Measurements from ENCODE around the gene FRG2.
"Not testable (repeated sequence)": the region's sequence is repeated elsewhere in the genome, so short reads cannot be mapped to it uniquely, and the experiment has no call there.

FRG2 gene

DNA sequence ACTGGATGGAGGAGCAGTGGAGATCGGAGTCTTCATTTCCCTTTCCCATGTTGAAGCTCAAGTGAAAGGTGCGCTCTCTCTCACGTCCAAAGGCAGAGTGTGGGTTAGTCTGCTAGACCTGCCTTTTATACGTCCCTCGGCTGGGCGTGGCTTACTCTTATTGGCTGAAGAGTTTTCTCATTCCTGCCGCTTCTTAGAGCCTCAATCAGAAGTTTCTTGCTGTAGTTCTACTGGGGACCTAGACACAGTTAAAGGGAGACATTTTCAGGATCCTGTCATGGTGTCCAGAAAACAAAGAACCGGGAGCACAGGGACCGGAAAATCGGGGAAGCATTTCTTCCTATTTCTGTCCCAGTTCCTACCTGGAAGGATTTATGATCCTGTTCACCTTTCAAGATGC, at the start of gene FRG2:
Gene FRG2 (minus strand): TSS at position 101 of the 400 bp plus-strand sequence. CDS start 52 bp downstream, at position 49.
- not testable (repeated sequence) for DNase-seq

- not testable (repeated sequence) for DNase-seq
These were observed 41.3 kb upstream of the FRG2 start for GRCh38 chr4:190068351-190068750.

DNA sequence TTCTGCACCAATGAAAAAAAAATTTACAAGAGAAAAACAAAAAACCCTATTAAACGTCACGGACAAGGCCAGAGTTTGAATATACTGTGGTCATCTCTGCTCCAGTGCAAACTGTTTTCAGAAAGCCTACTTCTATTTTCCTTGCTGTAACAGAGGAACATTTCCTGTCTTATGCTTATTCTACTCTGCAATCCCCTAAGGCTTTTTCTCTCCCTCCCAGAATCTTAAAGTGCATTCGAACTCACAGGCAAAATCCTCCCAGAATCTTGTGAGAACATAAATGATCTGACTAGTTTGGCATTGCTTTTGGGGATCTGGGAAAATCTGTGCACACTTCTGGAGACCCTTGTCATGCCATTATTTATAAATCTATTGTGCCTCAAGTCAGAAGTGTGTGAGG, 37.7 kb upstream of the FRG2 start:
- DNase-seq = not testable (repeated sequence)

DNA sequence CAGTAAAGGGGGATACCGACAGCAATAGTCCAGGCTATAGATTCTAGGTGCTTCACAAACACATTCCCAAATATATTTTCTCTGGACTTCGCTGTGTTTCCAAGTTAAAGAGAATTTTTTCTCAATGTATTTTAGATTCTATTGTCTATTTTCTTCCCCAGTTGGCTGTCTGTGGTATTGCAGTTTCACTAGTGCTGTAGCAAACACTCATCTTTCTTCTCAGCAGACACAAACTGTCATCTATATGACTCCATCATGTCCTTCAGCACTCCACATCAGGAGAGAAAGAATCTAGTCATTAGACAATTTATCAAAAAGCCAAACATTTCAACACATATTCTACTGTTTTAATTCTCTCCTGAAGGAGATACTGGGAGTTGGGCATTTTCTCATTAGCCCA, 37.3 kb upstream of the FRG2 start, which contains the start of gene DBET:
Gene DBET (plus strand): TSS at position 161 of the 400 bp plus-strand sequence.
- DNase-seq = not testable (repeated sequence)

GRCh38 chr4:190058997-190059396, 31.9 kb upstream of the FRG2 start:
- DNase-seq = not testable (repeated sequence)

DNA sequence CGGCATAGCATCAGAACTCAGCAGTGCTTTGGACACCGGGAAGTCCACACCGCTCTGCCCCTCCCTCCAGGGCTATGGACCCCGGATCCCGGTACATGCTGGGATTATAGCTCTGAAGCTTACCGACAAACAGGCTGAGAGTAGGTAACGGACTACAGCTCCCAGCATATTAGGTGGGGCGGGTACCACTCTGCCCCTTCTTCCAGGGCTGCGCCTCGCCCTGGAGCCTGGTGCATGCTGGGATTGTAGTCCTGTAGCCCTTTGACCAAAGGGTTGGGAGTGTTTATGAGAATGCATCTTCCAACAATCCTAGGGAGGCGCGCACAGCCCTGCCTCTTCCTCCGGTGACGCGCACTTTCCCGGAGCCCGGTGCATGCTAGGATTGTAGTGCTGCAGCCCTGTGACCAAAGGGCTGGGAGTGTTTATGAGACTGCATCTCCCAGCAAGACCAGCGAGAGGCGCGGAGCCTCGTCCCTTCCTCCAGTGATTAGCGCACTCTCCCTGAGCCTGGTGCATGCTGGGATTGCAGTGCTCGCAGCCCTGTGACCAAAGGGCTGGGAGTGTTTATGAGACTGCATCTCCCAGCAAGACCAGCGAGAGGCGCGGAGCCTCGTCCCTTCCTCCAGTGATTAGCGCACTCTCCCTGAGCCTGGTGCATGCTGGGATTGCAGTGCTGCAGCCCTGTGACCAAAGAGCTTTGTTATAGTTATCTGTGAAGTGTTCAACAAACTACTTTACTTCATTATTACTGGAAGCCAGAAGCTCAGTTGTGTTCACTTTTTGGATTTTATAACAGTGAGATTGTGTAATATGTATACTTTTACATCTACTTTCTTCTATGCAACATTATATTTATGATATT, 22.6 kb upstream of the FRG2 start:
- DNase-seq = not testable (repeated sequence)

DNA sequence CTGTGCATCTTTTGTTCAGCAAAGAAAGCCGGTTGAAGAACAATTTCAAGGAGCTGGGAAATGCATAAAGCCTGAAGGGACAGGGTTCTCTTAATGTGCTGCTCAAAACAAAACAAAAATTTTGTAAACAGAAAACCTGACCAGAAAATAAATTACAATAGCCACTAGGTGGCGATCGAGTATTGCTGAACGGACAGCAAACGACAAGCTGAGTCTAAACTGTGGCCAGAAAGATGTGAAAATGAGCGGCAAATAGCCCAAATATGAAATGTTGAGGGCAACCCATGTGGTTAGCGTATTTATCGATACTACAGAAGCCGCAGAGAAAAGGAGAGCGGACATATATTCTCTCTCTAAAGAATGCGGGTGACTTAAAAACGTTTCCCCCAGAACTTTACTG, 20.6 kb upstream of the FRG2 start:
- not testable (repeated sequence) for DNase-seq

- DNase-seq = not testable (repeated sequence)
These were observed 13.8 kb upstream of the FRG2 start for GRCh38 chr4:190040873-190041272.

GRCh38 chr4:190037704-190038388, 10.8 kb upstream of the FRG2 start:
- DNase-seq = not testable (repeated sequence)

DNA sequence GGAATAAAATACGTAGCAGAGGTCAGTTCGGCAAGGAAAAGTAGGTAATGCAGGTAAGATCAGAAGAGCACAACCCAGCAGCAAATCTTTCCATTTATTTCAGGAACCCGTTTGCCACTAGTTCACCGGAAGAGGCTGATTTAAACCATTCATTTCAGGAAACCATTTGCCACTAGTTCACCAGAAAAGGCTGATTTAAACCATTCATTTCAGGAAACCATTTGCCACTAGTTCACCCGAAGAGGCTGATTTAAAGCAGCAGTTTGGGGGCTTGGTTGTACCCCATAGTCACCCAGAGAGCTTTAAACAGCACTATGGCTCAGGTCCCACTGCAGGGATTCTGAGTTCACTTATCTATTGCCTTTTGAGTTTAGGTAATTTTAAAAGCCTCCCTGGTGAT, 4.2 kb upstream of the FRG2 start:
- not testable (repeated sequence) for DNase-seq

DNA sequence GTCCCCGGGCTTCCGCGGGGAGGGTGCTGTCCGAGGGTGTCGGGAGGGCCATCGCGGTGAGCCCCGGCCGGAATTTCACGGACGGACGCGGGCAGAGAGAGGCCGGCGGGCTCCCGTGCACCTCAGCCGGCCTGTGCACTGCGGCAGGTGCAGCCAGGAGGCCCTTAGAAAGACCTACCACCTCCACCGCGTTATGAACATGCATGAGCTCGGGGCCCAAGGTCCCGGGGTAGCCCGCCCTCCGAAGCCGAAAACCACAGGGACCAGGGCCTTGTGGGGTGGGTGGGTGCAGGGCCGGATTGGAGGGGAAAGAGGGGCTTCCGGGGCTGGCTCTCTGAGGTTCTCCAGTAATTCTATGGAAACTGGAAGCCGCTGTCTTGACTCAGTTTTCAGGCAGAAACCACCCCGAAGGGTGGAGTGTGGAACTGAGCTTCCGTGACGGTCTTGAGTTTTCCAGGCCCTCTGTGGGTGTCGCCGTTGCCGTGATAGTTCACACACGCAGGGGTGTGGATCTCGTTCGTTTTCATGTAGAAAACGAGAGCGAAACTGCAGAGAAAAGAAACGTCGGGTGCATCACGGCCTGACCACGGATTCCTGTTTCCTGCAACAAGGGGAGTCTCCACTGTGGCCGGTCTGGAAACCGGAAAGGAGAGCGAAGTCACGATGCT, 4.3 kb downstream of the FRG2 start:
- DNase-seq = not testable (repeated sequence)

- DNase-seq = not testable (repeated sequence)
These were observed 5.1 kb downstream of the FRG2 start for GRCh38 chr4:190021973-190022372.

GRCh38 chr4:190020790-190021717, 6.0 kb downstream of the FRG2 start:
- no peak for DNase-seq

DNA sequence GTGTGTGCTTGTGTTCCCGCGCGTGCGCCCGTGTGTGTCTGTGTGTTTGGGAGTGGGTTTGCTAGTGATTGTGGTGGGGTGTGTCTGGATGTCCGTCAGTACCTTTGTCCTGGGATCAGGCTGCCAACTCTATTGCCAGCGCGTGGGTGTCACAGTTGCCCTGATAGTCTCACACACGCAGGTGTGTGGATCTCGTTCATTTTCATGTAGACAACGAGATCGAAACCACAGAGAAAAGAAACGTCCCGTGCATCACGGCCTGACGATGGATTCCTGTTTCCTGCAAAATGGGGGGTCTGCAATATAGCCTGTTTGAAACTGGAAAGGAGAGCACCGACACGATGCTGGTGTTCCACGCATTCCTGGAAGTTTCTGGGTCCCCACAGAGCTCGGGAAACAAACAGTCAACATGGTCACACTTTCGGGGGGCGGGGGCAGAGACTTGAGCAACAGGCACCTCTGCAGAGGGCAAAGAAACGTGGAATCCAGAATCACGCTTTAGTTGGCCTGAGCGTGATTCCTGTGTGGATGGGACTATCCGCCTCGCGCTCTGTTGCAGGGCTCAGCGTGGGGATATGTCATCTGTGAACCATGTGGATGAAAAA, 7.1 kb downstream of the FRG2 start:
- not testable (repeated sequence) for DNase-seq

DNA sequence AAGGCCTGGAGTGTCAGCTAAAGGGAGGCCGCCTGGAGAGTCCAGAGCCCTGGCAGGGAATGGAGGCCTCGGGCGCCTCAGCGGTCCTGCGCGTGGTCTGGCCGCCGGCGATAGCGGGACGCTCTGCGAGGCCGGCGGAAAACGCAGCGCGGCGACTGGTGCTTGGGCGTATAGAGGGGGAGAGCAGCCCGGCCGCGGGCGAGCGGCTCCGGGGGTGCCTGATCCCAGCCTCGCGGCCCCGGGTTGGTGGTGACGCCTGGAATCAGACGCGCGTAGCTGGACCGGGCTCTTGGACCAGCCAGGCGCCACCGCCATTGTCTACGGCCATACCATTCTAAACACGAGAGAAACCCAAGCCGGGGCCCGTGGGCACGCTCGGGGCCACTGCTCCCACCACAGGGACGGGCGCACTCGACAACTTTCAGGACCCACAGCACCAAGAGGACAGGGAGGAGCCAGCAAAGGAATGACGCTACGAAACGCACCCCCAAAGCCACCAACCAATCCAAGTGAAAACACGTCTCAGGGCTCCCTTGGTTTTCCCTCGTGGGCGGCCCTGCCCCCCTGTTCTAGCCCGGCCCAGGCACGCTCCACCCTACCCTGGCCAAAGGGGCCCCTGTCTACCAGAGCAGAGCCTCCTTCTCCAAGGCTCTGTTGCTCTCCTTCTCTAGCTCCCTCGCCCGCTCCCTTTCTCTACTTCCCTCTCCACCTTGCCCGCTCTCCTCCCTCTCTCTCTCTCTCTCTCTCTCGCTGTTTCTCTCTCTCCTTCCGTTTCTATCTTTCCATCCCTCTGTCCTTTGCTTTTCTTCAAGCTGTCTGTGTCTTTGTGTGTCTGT, 7.8 kb downstream of the FRG2 start:
- DNase-seq = no peak

DNA sequence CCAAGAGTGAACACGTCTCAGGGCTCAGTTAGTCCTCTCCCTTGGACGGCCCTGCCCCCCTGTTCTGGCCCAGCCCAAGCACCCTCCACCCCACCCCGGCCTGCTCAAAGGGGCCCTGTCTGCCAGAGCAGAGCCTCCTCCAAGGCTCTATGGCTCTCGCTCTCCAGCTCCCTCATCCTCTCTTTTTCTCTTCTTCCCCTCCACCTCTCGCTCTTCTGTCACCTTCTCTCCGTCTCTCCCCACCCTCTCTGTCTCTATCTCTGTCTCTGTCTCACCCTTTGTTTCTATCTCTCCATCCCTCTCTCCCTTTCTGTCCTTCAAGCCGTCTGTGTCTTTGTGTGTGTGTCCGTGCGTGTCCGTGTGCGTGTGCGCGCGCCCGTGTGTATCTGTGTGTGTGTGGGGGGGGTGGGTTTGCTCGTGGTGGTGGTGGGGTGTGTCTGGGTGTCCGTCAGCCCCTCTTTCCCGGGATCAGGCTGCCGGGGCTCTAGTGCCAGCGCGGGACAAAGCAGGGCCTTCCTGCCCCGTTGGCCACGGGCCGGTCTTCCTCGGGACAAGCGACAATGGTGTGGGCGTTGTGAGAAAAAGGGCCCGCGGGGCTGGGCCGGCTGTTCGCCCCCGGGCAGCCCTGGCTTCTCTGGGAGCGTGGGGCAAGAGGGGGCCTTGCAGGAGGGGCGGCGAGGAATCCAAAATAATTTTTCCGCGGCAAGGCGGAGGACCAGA, 8.7 kb downstream of the FRG2 start:
- DNase-seq = no peak

DNA sequence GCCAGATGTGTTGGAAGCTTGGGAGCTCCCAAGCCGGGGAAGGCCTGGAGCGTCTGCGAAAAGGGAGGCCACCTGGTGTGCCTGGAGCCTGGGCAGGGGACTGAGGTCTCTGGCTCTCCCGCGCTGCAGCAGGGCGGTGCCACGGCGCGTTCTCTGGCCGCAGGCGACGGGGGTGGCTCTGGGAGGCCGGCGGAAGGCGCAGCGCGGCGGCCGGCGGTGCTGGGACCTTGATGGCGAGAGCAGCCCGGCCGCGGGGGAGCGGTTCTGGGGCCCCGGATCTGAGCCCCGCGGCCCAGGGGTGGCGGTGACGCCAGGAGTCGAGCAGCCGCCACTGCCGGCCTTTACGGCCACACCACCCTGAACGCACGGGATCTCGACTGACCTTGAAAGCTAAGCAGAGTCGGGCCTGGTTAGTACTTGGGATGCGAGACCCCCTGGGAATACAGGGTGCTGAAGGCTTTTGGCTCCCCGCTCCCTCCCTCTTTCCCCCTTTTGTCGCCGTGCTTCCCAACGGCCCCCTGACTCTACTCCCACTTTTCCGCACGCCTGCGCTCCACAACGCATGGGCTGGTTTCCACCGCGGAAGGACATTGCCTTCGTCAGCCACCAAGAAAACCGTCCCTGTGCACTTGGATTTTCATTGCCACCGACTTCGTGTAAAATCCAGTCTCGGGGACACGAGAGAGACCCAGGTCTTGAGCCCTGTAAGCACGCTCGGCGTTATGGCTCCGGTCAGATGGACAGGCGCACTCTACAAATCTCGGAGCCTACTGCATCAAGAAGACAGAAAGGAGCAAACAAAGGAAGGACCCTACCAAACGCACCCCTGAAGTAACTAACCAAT, 9.5 kb downstream of the FRG2 start:
- no peak for DNase-seq

DNA sequence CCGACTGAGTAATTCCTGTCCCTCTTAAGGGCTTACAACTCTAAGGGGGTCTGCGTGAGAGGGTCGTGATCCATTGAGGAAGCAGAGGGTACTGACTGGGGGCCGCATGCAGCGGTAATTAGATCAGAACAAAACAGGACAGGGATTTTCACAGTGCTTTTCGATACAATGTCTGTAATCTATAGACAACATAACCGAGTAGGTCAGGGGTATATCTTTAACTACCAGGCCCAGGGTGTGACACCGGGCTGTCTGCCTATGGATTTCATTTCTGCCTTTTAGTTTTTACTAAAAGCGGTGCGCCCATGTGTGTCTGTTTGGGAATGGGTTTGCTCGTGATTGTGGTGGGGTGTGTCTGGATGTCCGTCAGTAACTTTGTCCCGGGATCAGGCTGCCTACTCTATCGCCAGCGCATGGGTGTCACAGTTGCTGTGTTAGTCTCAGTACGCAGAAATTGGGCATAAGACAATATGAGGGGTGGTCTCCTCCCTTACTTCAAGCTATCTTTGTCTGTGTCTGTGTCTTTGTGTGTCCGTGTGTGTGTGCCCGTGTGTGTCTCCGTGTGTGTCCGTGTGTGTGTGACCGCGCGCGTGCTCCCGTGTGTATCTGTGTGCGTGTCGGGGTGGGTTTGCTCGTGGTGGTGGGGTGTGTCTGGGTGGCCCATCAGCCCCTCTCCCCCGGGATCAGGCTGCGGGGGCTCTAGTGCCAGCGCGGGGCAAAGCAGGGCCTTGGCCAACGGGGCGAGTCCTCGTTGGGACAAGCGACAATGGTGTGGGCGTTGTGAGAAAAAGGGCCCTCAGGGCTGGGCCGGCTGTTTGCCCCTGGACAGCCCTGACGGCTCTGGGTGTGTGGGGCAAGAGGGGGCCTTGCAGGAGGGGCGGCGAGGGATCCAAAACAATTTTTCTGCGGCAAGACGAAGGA, 10.4 kb downstream of the FRG2 start:
- DNase-seq = no peak

Measured in HCEC 1CT (cell line).